GM15510 (cell line): ENCODE results near the gene ADGRL2.

ENCODE experiments used
- POLR2A ChIP-seq: IDR thresholded peaks from 3 replicates; pipeline ENCODE4 v1.6.1; 2011; ENCODE audit warnings: borderline replicate concordance; ENCODE audit not compliant: insufficient read length; ENCODE audit errors: extremely low read depth

ADGRL2 gene

GRCh38 chr1:81950591-81951244 is 150.0 kb downstream of the ADGRL2 start:
- no peak for TF ChIP-seq POLR2A

GRCh38 chr1:81954534-81955020 is 153.8 kb downstream of the ADGRL2 start:
- no peak for TF ChIP-seq POLR2A

GRCh38 chr1:81967951-81968350 is 167.2 kb downstream of the ADGRL2 start:
- no peak for TF ChIP-seq POLR2A

GRCh38 chr1:81970416-81970815 is 169.7 kb downstream of the ADGRL2 start:
- TF ChIP-seq POLR2A: no peak

GRCh38 chr1:81974222-81974841 is 173.6 kb downstream of the ADGRL2 start:
- TF ChIP-seq POLR2A: no peak

- no peak for TF ChIP-seq POLR2A
Measured at GRCh38 chr1:81974883-81975555, 174.3 kb downstream of the ADGRL2 start.

GRCh38 chr1:81976539-81976938 is 175.8 kb downstream of the ADGRL2 start:
- no peak for TF ChIP-seq POLR2A

GRCh38 chr1:81978945-81979344 is 178.2 kb downstream of the ADGRL2 start:
- no peak for TF ChIP-seq POLR2A

- TF ChIP-seq POLR2A: no peak
Measured at GRCh38 chr1:81982523-81982922, 181.8 kb downstream of the ADGRL2 start.

- TF ChIP-seq POLR2A: no peak
Measured at GRCh38 chr1:81989524-81989923, 188.8 kb downstream of the ADGRL2 start.

GRCh38 chr1:81990241-81990640 is 189.5 kb downstream of the ADGRL2 start:
- no peak for TF ChIP-seq POLR2A

- TF ChIP-seq POLR2A: no peak
Measured at GRCh38 chr1:81998165-81998564, 197.4 kb downstream of the ADGRL2 start.

GRCh38 chr1:81999364-81999763 is 198.6 kb downstream of the ADGRL2 start:
- TF ChIP-seq POLR2A: no peak

GRCh38 chr1:82000221-82000620 is 199.5 kb downstream of the ADGRL2 start:
- no peak for TF ChIP-seq POLR2A

- no peak for TF ChIP-seq POLR2A
Measured at GRCh38 chr1:82001345-82001744, 200.6 kb downstream of the ADGRL2 start.

GRCh38 chr1:82007804-82008203 is 207.1 kb downstream of the ADGRL2 start:
- TF ChIP-seq POLR2A: no peak
